Vagina (tissue), 2 donors: ENCODE measurements around the gene CADPS2.

Experiments
- CTCF ChIP-seq, 3 experiments: fragments of 450-650 bp in 2 of 3; fragments of 200-600 bp in 1 of 3; sonication (generic) in 1 of 3; IDR thresholded peaks; one replicate each; pipeline ENCODE4 v1.5.1; 2017 to 2019; ENCODE audit warnings: antibody characterized with exemption in 3 of 3, mild to moderate bottlenecking in 2 of 3, moderate library complexity in 2 of 3
- POLR2A ChIP-seq, 2 donors: fragments of 450-650 bp; IDR thresholded peaks; one replicate each; pipeline ENCODE4 v1.6.1; 2017; ENCODE audit warnings: antibody characterized with exemption in 2 of 2, mild to moderate bottlenecking in 2 of 2, moderate library complexity in 2 of 2
- POLR2AphosphoS5 ChIP-seq, 2 donors: sonication (generic); formaldehyde crosslinking; IDR thresholded peaks; one replicate each; pipeline ENCODE4 v1.9.0; 2017; ENCODE audit warnings: antibody characterized with exemption in 2 of 2, mild to moderate bottlenecking in 2 of 2, low read depth in 1 of 2; ENCODE audit not compliant: insufficient read depth in 1 of 2

- TF ChIP-seq CTCF (IDR thresholded peaks at IDR 0.05) (no peak), POLR2AphosphoS5 (IDR thresholded peaks at IDR 0.05; ENCODE audit: insufficient read depth in 1 of 2, low read depth in 1 of 2) (no peak), POLR2A (IDR thresholded peaks at IDR 0.05) (no peak)
Observed at GRCh38 chr7:122686360-122686878, 199.8 kb downstream of the CADPS2 start.
